HEK293 (cell line): ENCODE results near the gene NAT16.

Source experiments
- CTCF ChIA-PET: fragments of 350-600 bp; formaldehyde crosslinking; extraction: SDS; loops from one replicate; lab custom pipeline; 2021; ENCODE audit warnings: antibody characterized with exemption; lab: Yijun Ruan, JAX
- POLR2A ChIA-PET: fragments of 300-600 bp; formaldehyde crosslinking; extraction: SDS; loops from one replicate; lab custom pipeline; 2020; ENCODE audit warnings: antibody characterized with exemption, inconsistent platforms; lab: Yijun Ruan, JAX
- H3K27ac ChIP-seq: fragments of 200-500 bp; sonication (Bioruptor generic); 2 replicates; pipeline ENCODE4 v1.5.1; 2014; ENCODE audit warnings: low read depth, low read length, control low read depth, inconsistent platforms; ENCODE audit errors: extremely low read depth
- H3K36me3 ChIP-seq, 2 experiments: fragments of 200-500 bp in 1 of 2; sonication (Bioruptor generic) in 1 of 2; 1 replicate in 1 of 2; 2 replicates in 1 of 2; pipeline ENCODE4 v1.5.1; 2014 to 2017; ENCODE audit warnings: inconsistent platforms in 2 of 2, low read length in 2 of 2; ENCODE audit not compliant: control insufficient read depth in 2 of 2, insufficient read depth in 1 of 2
- H3K4me1 ChIP-seq: fragments of 200-500 bp; sonication (Bioruptor generic); 2 replicates; pipeline ENCODE4 v1.5.1; 2014; ENCODE audit warnings: mild to moderate bottlenecking, low read length, inconsistent platforms; ENCODE audit not compliant: control insufficient read depth, insufficient read depth
- H3K4me3 ChIP-seq: 2 replicates; pipeline ENCODE4 v1.5.1; 2011; ENCODE audit warnings: low read depth, mild to moderate bottlenecking, control low read depth, low read length, moderate library complexity
- H3K9me3 ChIP-seq: fragments of 200-500 bp; sonication (Bioruptor generic); 2 replicates; pipeline ENCODE4 v1.5.1; 2014; ENCODE audit warnings: low read depth, low read length, inconsistent platforms; ENCODE audit not compliant: control insufficient read depth, insufficient read depth
- EGR2 ChIP-seq: fragments of 450-650 bp; formaldehyde crosslinking; IDR thresholded peaks from 2 replicates; pipeline ENCODE4 v1.5.1; 2016; ENCODE audit warnings: low read depth, missing biosample characterization, missing genetic modification characterization
- GLI2 ChIP-seq: fragments of 450-650 bp; formaldehyde crosslinking; IDR thresholded peaks from 2 replicates; pipeline ENCODE4; 2017; ENCODE audit warnings: missing biosample characterization, missing genetic modification characterization, low read depth, borderline replicate concordance
- IKZF3 ChIP-seq: fragments of 450-650 bp; IDR thresholded peaks from 2 replicates; pipeline ENCODE4 v1.5.0; 2018; ENCODE audit warnings: missing biosample characterization, mild to moderate bottlenecking, missing genetic modification characterization, moderate library complexity
- KLF16 ChIP-seq: fragments of 450-650 bp; formaldehyde crosslinking; IDR thresholded peaks from 2 replicates; pipeline ENCODE4 v1.5.1; 2017; ENCODE audit warnings: missing biosample characterization, missing genetic modification characterization
- KLF8 ChIP-seq: fragments of 450-650 bp; formaldehyde crosslinking; IDR thresholded peaks from 2 replicates; pipeline ENCODE4 v1.5.1; 2016; ENCODE audit warnings: missing biosample characterization, missing genetic modification characterization
- OVOL3 ChIP-seq: fragments of 450-650 bp; formaldehyde crosslinking; IDR thresholded peaks from 2 replicates; pipeline ENCODE4 v1.5.1; 2016; ENCODE audit warnings: missing biosample characterization, missing genetic modification characterization
- ZBTB17 ChIP-seq: fragments of 450-650 bp; formaldehyde crosslinking; IDR thresholded peaks from 2 replicates; pipeline ENCODE4 v1.5.1; 2016; ENCODE audit warnings: missing biosample characterization, missing genetic modification characterization
- ZFP69B ChIP-seq: fragments of 450-650 bp; formaldehyde crosslinking; IDR thresholded peaks from 2 replicates; pipeline ENCODE4 v1.5.1; 2016; ENCODE audit warnings: missing biosample characterization, missing genetic modification characterization
- ZNF114 ChIP-seq: fragments of 450-650 bp; formaldehyde crosslinking; IDR thresholded peaks from 2 replicates; pipeline ENCODE4 v1.5.0; 2017; ENCODE audit warnings: missing biosample characterization, missing genetic modification characterization
- ZNF133 ChIP-seq: fragments of 450-650 bp; formaldehyde crosslinking; IDR thresholded peaks from 2 replicates; pipeline ENCODE4 v1.5.1; 2016; ENCODE audit warnings: missing biosample characterization, missing genetic modification characterization
- ZNF16 ChIP-seq: fragments of 450-650 bp; formaldehyde crosslinking; IDR thresholded peaks from 2 replicates; pipeline ENCODE4 v1.5.1; 2016; ENCODE audit warnings: low read depth, missing biosample characterization, missing genetic modification characterization
- ZNF184 ChIP-seq: fragments of 450-650 bp; IDR thresholded peaks from 2 replicates; pipeline ENCODE4 v1.5.1; 2018; ENCODE audit warnings: missing biosample characterization, mild to moderate bottlenecking, missing genetic modification characterization
- ZNF19 ChIP-seq: fragments of 450-650 bp; formaldehyde crosslinking; IDR thresholded peaks from 2 replicates; pipeline ENCODE4; 2016; ENCODE audit warnings: missing biosample characterization, missing genetic modification characterization, low read depth
- ZNF248 ChIP-seq: fragments of 450-650 bp; formaldehyde crosslinking; IDR thresholded peaks from 2 replicates; pipeline ENCODE4 v1.5.1; 2017; ENCODE audit warnings: missing biosample characterization, missing genetic modification characterization
- ZNF335 ChIP-seq: fragments of 450-650 bp; formaldehyde crosslinking; conservative IDR thresholded peaks from 2 replicates; pipeline ENCODE4 v1.5.1; 2016; ENCODE audit warnings: missing biosample characterization, missing genetic modification characterization
- ZNF350 ChIP-seq: fragments of 450-650 bp; formaldehyde crosslinking; IDR thresholded peaks from 2 replicates; pipeline ENCODE4 v1.5.0; 2017; ENCODE audit warnings: missing biosample characterization, mild to moderate bottlenecking, missing genetic modification characterization
- ZNF37A ChIP-seq: fragments of 450-650 bp; IDR thresholded peaks from 2 replicates; pipeline ENCODE4 v1.5.1; 2018; ENCODE audit warnings: missing biosample characterization, missing genetic modification characterization
- ZNF391 ChIP-seq: fragments of 450-650 bp; formaldehyde crosslinking; IDR thresholded peaks from 2 replicates; pipeline ENCODE4 v1.5.1; 2016; ENCODE audit warnings: low read depth, missing biosample characterization, missing genetic modification characterization, borderline replicate concordance
- ZNF433 ChIP-seq: fragments of 450-650 bp; formaldehyde crosslinking; IDR thresholded peaks from 2 replicates; pipeline ENCODE4 v1.5.1; 2016; ENCODE audit warnings: missing biosample characterization, missing genetic modification characterization, low read depth
- ZNF48 ChIP-seq: fragments of 450-650 bp; formaldehyde crosslinking; IDR thresholded peaks from 2 replicates; pipeline ENCODE4 v1.5.1; 2016; ENCODE audit warnings: missing biosample characterization, missing genetic modification characterization
- ZNF610 ChIP-seq: fragments of 450-650 bp; formaldehyde crosslinking; IDR thresholded peaks from 2 replicates; pipeline ENCODE4 v1.5.1; 2016; ENCODE audit warnings: missing biosample characterization, missing genetic modification characterization, borderline replicate concordance
- ZNF707 ChIP-seq: fragments of 450-650 bp; formaldehyde crosslinking; IDR thresholded peaks from 2 replicates; pipeline ENCODE4 v1.5.1; 2016; ENCODE audit warnings: missing biosample characterization, missing genetic modification characterization
- ZNF776 ChIP-seq: fragments of 450-650 bp; formaldehyde crosslinking; IDR thresholded peaks from 2 replicates; pipeline ENCODE4 v1.5.0; 2017; ENCODE audit warnings: missing biosample characterization, missing genetic modification characterization, borderline replicate concordance
- ZNF791 ChIP-seq: fragments of 450-650 bp; formaldehyde crosslinking; IDR thresholded peaks from 2 replicates; pipeline ENCODE4 v1.5.1; 2016; ENCODE audit warnings: missing biosample characterization, missing genetic modification characterization
- TF ChIP-seq, protein P1 (sequence below): fragments of 450-650 bp; formaldehyde crosslinking; IDR thresholded peaks from 2 replicates; pipeline ENCODE4 v1.5.1; 2016; ENCODE audit warnings: missing biosample characterization, missing genetic modification characterization
- TF ChIP-seq, protein P2 (sequence below): fragments of 450-650 bp; formaldehyde crosslinking; IDR thresholded peaks from 2 replicates; pipeline ENCODE4 v1.5.1; 2017; ENCODE audit warnings: missing biosample characterization, missing genetic modification characterization
- TF ChIP-seq, protein P3 (sequence below): fragments of 450-650 bp; formaldehyde crosslinking; IDR thresholded peaks from 2 replicates; pipeline ENCODE4 v1.5.1; 2017; ENCODE audit warnings: missing biosample characterization, missing genetic modification characterization

The NAT16 gene

DNA sequence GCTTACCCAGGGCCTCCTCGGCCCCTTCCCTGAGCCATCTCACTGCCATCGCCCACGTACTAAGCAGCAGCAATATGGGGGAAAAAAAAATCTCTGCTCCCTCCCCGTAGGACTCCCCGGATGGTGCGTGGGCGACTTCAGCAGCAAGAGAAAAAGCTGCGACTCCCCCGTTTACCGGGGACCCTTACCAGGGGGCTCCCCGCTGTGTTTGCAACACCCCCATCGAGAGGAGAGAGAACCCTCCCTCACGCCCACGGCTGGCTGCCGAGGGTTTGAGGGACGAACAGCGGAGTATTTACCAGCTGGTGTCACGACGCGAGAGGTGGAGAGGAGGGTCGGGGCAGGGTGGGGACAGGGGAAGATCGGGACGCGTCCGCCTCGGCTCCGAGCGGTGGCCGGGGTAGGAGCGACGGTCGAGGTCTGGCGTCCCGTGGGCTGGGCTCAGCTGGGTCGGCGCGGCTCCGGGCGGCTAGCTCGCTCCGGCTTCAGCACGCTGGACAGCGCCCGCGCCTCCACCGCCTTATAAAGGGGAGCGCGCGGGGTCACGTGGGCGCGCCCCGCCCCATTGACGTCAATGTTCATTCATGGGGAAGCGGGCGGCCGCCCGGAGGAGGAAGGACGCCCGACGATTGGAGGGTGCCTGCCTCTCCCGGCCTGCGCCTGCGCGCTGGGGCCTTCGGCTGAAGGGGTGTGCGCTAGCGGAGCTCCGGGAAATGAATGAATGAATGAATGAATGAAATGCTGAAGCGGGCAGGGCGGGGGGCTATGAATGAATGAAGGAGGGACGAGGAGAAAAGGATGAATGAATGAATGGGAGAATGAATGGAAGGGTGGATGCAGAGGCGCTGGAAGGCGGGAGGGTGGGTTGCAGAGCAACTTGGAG lies 14.8 kb downstream of the NAT16 start, which contains the start of gene VGF (continued):
- no peak for TF ChIP-seq ZNF350 (tag by site-specific recombination)
- TF ChIP-seq ZNF37A (tag by site-specific recombination), result no peak
- no peak for TF ChIP-seq ZNF133 (tag by site-specific recombination)
- TF ChIP-seq, protein P1, sequence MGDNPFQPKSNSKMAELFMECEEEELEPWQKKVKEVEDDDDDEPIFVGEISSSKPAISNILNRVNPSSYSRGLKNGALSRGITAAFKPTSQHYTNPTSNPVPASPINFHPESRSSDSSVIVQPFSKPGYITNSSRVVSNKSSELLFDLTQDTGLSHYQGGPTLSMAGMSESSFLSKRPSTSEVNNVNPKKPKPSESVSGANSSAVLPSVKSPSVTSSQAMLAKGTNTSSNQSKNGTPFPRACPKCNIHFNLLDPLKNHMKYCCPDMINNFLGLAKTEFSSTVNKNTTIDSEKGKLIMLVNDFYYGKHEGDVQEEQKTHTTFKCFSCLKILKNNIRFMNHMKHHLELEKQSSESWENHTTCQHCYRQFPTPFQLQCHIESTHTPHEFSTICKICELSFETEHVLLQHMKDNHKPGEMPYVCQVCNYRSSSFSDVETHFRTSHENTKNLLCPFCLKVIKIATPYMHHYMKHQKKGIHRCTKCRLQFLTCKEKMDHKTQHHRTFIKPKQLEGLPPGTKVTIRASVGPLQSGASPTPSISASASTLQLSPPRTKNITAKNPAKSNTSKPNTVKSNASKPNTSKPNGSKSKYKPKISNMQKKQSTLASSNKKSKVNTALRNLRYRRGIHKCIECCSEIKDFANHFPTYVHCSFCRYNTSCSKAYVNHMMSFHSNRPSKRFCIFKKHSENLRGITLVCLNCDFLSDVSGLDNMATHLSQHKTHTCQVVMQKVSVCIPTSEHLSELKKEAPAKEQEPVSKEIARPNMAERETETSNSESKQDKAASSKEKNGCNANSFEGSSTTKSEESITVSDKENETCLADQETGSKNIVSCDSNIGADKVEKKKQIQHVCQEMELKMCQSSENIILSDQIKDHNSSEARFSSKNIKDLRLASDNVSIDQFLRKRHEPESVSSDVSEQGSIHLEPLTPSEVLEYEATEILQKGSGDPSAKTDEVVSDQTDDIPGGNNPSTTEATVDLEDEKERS, result no peak
- no peak for TF ChIP-seq ZNF610 (tag by site-specific recombination)
- TF ChIP-seq ZNF776 (tag by site-specific recombination), result no peak
- TF ChIP-seq GLI2, result no peak
- TF ChIP-seq, all 188 proteins: peak for 47

DNA sequence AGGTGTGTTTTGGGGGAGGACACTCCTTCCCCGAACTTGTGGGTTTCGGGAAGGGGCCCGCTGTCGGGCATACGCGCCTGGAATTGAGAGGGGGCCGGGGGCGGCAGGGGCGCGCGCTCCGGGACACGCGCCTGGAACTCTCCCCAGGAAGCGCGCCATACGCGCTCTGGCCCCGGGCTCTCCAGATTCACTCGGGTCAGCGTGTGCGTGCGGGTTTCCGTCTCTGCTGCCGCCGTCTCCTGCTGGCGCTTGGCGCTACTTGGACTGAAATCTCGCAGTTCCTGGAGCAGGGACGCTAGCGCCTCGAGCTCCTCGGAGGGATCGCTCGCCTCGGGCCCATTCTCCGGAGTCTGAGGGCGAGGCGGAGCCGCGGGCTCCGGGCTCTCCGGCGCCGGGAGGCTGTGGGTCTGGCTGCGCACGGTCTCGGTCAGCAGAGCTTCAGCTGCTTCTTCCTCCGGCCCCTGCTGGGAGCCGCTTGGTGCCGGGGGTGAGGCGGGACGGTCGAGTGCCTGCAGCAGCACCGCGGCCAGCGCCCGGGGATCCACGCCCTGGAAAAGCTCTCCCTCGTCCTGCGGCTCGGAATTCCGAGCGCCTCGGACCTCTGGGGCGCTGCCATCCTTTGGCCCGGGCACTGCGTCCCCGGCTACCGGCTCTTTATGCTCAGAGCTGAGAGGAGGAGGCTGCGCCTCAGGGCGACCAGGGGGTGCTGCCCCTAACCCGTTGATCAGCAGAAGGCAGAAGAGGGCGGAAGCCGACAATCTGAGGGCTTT lies 15.8 kb downstream of the NAT16 start:
- no peaks in the 10 kb centered on the region for H3K9me3 ChIP-seq
- H3K27ac ChIP-seq, result no peak overlapping the region
- H3K36me3 ChIP-seq, result peaks cover 3% of the 10 kb centered on the region in 2 experiments; a peak in 2 of 3 replicates
- peaks cover 18% of the 10 kb centered on the region for H3K4me1 ChIP-seq
- CTCF ChIA-PET, result interaction anchor here (0.8 kb wide), 1 partner anchor 20 kb away, joined by 4 read pairs; no protein-coding TSS in a partner anchor
- peak overlapping the region; percentile 13; the same call in 1 of the 2 replicates for H3K4me3 ChIP-seq
- POLR2A ChIA-PET, result interaction anchor here (0.7 to 1.2 kb wide), 3 partner anchors 10 to 38 kb away, joined by 3 to 4 read pairs (median 3); partner anchors contain the start of gene SERPINE1
- TF ChIP-seq ZNF48 (tag by site-specific recombination) (no peak), ZNF391 (tag by site-specific recombination) (no peak), KLF8 (tag by site-specific recombination) (0 out of 2 replicates have a peak, but pooled peaks have one; percentile 12), ZNF791 (tag by site-specific recombination) (no peak), ZNF114 (tag by site-specific recombination) (no peak), ZNF184 (no peak), ZNF19 (tag by site-specific recombination) (no peak), KLF16 (tag by site-specific recombination) (no peak), ZNF707 (no peak), ZNF335 (tag by site-specific recombination) (no peak), ZNF248 (tag by site-specific recombination) (no peak), ZFP69B (tag by site-specific recombination) (no peak), ZNF433 (tag by site-specific recombination) (no peak), EGR2 (tag by site-specific recombination) (no peak), IKZF3 (tag by site-specific recombination) (0 out of 2 replicates have a peak, but pooled peaks have one; percentile 15), OVOL3 (tag by site-specific recombination) (no peak), ZNF16 (no peak), ZBTB17 (tag by site-specific recombination) (peak; percentile 34; the same call in 1 of the 2 replicates)
- TF ChIP-seq, protein P2, sequence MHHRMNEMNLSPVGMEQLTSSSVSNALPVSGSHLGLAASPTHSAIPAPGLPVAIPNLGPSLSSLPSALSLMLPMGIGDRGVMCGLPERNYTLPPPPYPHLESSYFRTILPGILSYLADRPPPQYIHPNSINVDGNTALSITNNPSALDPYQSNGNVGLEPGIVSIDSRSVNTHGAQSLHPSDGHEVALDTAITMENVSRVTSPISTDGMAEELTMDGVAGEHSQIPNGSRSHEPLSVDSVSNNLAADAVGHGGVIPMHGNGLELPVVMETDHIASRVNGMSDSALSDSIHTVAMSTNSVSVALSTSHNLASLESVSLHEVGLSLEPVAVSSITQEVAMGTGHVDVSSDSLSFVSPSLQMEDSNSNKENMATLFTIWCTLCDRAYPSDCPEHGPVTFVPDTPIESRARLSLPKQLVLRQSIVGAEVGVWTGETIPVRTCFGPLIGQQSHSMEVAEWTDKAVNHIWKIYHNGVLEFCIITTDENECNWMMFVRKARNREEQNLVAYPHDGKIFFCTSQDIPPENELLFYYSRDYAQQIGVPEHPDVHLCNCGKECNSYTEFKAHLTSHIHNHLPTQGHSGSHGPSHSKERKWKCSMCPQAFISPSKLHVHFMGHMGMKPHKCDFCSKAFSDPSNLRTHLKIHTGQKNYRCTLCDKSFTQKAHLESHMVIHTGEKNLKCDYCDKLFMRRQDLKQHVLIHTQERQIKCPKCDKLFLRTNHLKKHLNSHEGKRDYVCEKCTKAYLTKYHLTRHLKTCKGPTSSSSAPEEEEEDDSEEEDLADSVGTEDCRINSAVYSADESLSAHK (tag by site-specific recombination), result no peak
- TF ChIP-seq, protein P3, sequence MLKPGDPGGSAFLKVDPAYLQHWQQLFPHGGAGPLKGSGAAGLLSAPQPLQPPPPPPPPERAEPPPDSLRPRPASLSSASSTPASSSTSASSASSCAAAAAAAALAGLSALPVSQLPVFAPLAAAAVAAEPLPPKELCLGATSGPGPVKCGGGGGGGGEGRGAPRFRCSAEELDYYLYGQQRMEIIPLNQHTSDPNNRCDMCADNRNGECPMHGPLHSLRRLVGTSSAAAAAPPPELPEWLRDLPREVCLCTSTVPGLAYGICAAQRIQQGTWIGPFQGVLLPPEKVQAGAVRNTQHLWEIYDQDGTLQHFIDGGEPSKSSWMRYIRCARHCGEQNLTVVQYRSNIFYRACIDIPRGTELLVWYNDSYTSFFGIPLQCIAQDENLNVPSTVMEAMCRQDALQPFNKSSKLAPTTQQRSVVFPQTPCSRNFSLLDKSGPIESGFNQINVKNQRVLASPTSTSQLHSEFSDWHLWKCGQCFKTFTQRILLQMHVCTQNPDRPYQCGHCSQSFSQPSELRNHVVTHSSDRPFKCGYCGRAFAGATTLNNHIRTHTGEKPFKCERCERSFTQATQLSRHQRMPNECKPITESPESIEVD (tag by site-specific recombination), result no peak
